ENCODE results near the gene LRIG1.

Gene LRIG1

GRCh38 chr3:66498687-66499621 lies 1.9 kb downstream of the LRIG1 start:
- FAIRE-seq (no peak), DNase-seq (ENCODE audit: insufficient read length, low spot score) (no peak)
- no peak for TF ChIP-seq CTCF (IDR thresholded peaks at IDR 0.05; ENCODE audit: insufficient read depth, missing control alignments)

- FAIRE-seq: no peak
- TF ChIP-seq CTCF (IDR thresholded peaks at IDR 0.05; ENCODE audit: insufficient read depth, missing control alignments): no peak
- no peak for DNase-seq (ENCODE audit: insufficient read length, low spot score)
Measured at GRCh38 chr3:66497985-66498671, 2.7 kb downstream of the LRIG1 start.

- FAIRE-seq (no peak), DNase-seq (ENCODE audit: insufficient read length, low spot score) (no peak)
- no peak for TF ChIP-seq CTCF (IDR thresholded peaks at IDR 0.05; ENCODE audit: insufficient read depth, missing control alignments)
Measured at GRCh38 chr3:66497288-66497984, 3.4 kb downstream of the LRIG1 start.

- FAIRE-seq: no peak
- DNase-seq (ENCODE audit: insufficient read length, low spot score): no peak
- TF ChIP-seq CTCF (IDR thresholded peaks at IDR 0.05; ENCODE audit: insufficient read depth, missing control alignments): no peak
Measured at GRCh38 chr3:66496746-66497145, 4.1 kb downstream of the LRIG1 start.

GRCh38 chr3:66496301-66496700 lies 4.5 kb downstream of the LRIG1 start:
- no peak for TF ChIP-seq CTCF (IDR thresholded peaks at IDR 0.05; ENCODE audit: insufficient read depth, missing control alignments)
- no peak for FAIRE-seq
- DNase-seq (ENCODE audit: insufficient read length, low spot score): no peak

- TF ChIP-seq CTCF (IDR thresholded peaks at IDR 0.05; ENCODE audit: insufficient read depth, missing control alignments): no peak
- FAIRE-seq: no peak
Measured at GRCh38 chr3:66495668-66496045, 5.2 kb downstream of the LRIG1 start.

More at GRCh38 chr3:66495668-66496045, 5.2 kb downstream of the LRIG1 start:
- no peak for DNase-seq (ENCODE audit: insufficient read length, low spot score)

Data from D721Med (cell line).